WERI-Rb-1 (cell line): ENCODE results near the gene SHC3.

Experiments
- DNase-seq: peaks from one replicate; pipeline ENCODE4 v3.0.0-alpha.2; 2020
- H3K27ac ChIP-seq: fragments of 250-450 bp; sonication (Bioruptor Pico); 2 replicates; pipeline ENCODE4 v1.5.1; 2020; ENCODE audit warnings: mild to moderate bottlenecking, moderate library complexity
- H3K27me3 ChIP-seq: fragments of 250-450 bp; sonication (Bioruptor Pico); 2 replicates; pipeline ENCODE4 v1.5.1; 2021; ENCODE audit warnings: mild to moderate bottlenecking, low read depth, moderate library complexity; ENCODE audit not compliant: insufficient read depth, severe bottlenecking
- H3K36me3 ChIP-seq: fragments of 250-450 bp; sonication (Bioruptor Pico); 2 replicates; pipeline ENCODE4 v1.5.1; 2020; ENCODE audit warnings: mild to moderate bottlenecking, moderate library complexity
- H3K4me3 ChIP-seq: 2 replicates; pipeline ENCODE4 v1.5.1; 2011; ENCODE audit warnings: low read depth, mild to moderate bottlenecking, control low read depth, low read length
- H3K9me3 ChIP-seq: fragments of 250-450 bp; sonication (Bioruptor Pico); 2 replicates; pipeline ENCODE4 v1.5.1; 2021; ENCODE audit warnings: mild to moderate bottlenecking, moderate library complexity; ENCODE audit not compliant: severe bottlenecking
- CTCF ChIP-seq: IDR thresholded peaks from 2 replicates; pipeline ENCODE4 v1.5.1; 2011; ENCODE audit warnings: low read depth, mild to moderate bottlenecking, control low read depth, inconsistent platforms, low read length

The SHC3 gene

GRCh38 chr9:89096807-89097206, 81.8 kb downstream of the SHC3 start:
- peak; percentile 56 for TF ChIP-seq CTCF
- H3K27me3 ChIP-seq: no peaks in the 10 kb centered on the region
- H3K36me3 ChIP-seq: no peaks in the 10 kb centered on the region
- no peak for DNase-seq
- no peaks in the 10 kb centered on the region for H3K9me3 ChIP-seq
- H3K27ac ChIP-seq: no peak overlapping the region
- H3K4me3 ChIP-seq: no peak overlapping the region

GRCh38 chr9:89095761-89096528, 82.7 kb downstream of the SHC3 start:
- H3K27me3 ChIP-seq: no peaks in the 10 kb centered on the region
- DNase-seq: no peak
- no peak overlapping the region for H3K27ac ChIP-seq
- no peak overlapping the region for H3K4me3 ChIP-seq
- no peaks in the 10 kb centered on the region for H3K9me3 ChIP-seq
- no peak for TF ChIP-seq CTCF
- no peaks in the 10 kb centered on the region for H3K36me3 ChIP-seq

- no peak overlapping the region for H3K4me3 ChIP-seq
- no peaks in the 10 kb centered on the region for H3K27me3 ChIP-seq
- no peak for DNase-seq
- H3K27ac ChIP-seq: no peak overlapping the region
- no peak for TF ChIP-seq CTCF
- H3K9me3 ChIP-seq: no peaks in the 10 kb centered on the region
- H3K36me3 ChIP-seq: no peaks in the 10 kb centered on the region
Measured at GRCh38 chr9:89093201-89093975, 85.2 kb downstream of the SHC3 start.

- no peak overlapping the region for H3K27ac ChIP-seq
- no peaks in the 10 kb centered on the region for H3K36me3 ChIP-seq
- DNase-seq: no peak
- H3K9me3 ChIP-seq: no peaks in the 10 kb centered on the region
- H3K4me3 ChIP-seq: no peak overlapping the region
- TF ChIP-seq CTCF: no peak
- no peaks in the 10 kb centered on the region for H3K27me3 ChIP-seq
Measured at GRCh38 chr9:89089176-89089575, 89.4 kb downstream of the SHC3 start.

GRCh38 chr9:89083626-89084025, 95.0 kb downstream of the SHC3 start:
- Histone ChIP-seq H3K27ac (no peak overlapping the region), H3K4me3 (no peak overlapping the region), H3K27me3 (no peaks in the 10 kb centered on the region), H3K36me3 (no peaks in the 10 kb centered on the region), H3K9me3 (no peaks in the 10 kb centered on the region)
- DNase-seq: no peak
- TF ChIP-seq CTCF: no peak
